SKM-1 treated with dmso at 0.1 percent for 144 hours (cell line): Measurements from ENCODE around the gene ELMOD1.

Experiments used
- DNase-seq: peaks from one replicate; lab custom pipeline; 2025; ENCODE audit not compliant: unreplicated experiment; lab: John Stamatoyannopoulos, UW

ELMOD1 gene

GRCh38 chr11:107683061-107683460, 92.1 kb downstream of the ELMOD1 start:
- DNase-seq, result peak; percentile 35

- DNase-seq, result no peak
Measured at GRCh38 chr11:107683807-107684206, 92.9 kb downstream of the ELMOD1 start.

- DNase-seq, result no peak
Measured at GRCh38 chr11:107688322-107688918, 97.5 kb downstream of the ELMOD1 start.

GRCh38 chr11:107689317-107690202, 98.6 kb downstream of the ELMOD1 start:
- DNase-seq, result peak; percentile 64

GRCh38 chr11:107691000-107691750, 100.2 kb downstream of the ELMOD1 start:
- no peak for DNase-seq

GRCh38 chr11:107695446-107695845, 104.5 kb downstream of the ELMOD1 start:
- DNase-seq, result no peak

GRCh38 chr11:107696140-107696539, 105.2 kb downstream of the ELMOD1 start:
- DNase-seq, result no peak

- no peak for DNase-seq
Measured at GRCh38 chr11:107697291-107697690, 106.3 kb downstream of the ELMOD1 start.

- DNase-seq, result no peak
Measured at GRCh38 chr11:107699371-107700285, 108.7 kb downstream of the ELMOD1 start.

GRCh38 chr11:107702109-107702660, 111.2 kb downstream of the ELMOD1 start:
- DNase-seq, result no peak

- no peak for DNase-seq
Measured at GRCh38 chr11:107702723-107703122, 111.8 kb downstream of the ELMOD1 start.

GRCh38 chr11:107704451-107704850, 113.5 kb downstream of the ELMOD1 start:
- no peak for DNase-seq

- DNase-seq, result no peak
Measured at GRCh38 chr11:107705027-107705426, 114.1 kb downstream of the ELMOD1 start.

- no peak for DNase-seq
Measured at GRCh38 chr11:107706531-107706930, 115.6 kb downstream of the ELMOD1 start.

GRCh38 chr11:107707215-107707671, 116.3 kb downstream of the ELMOD1 start:
- DNase-seq, result no peak

GRCh38 chr11:107707807-107708206, 116.9 kb downstream of the ELMOD1 start:
- DNase-seq, result no peak

- DNase-seq, result no peak
Measured at GRCh38 chr11:107708792-107709191, 117.8 kb downstream of the ELMOD1 start.

GRCh38 chr11:107710301-107710700, 119.4 kb downstream of the ELMOD1 start:
- no peak for DNase-seq

- DNase-seq, result no peak
Measured at GRCh38 chr11:107711861-107712755, 121.2 kb downstream of the ELMOD1 start, which contains the start of gene SLN. Gene SLN, minus strand, starts transcription at chr11:107712056.
